ENCODE results near the gene PLA2G5. TPM values are rescaled to one million over a fixed set of nuclear protein-coding genes. Genes with fewer than 3 reads are reported as not detected.

PLA2G5 gene
- polyA plus RNA-seq, 1 donor: 0.04 TPM

DNA sequence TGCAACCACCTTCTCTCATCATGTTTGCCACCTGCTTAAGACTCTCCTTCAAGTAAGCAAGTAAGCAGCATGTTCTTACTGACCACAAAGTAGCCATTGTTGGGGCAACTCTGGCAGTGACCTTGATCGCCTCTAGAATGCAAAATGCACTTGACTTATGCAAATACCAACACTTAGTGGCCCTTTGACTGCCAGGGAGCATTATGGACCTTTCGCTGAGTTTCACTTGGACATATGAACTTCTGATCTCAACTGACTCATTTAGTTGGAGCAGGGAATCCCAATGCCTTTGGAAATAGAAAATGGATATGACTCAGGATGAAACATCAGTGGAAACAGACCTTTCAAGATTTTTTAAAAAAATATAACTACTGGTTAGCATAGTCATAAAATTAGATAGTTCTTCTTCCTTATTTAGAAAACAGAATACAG lies 6.1 kb upstream of the PLA2G5 start:
- no peak overlapping the region for H3K27ac ChIP-seq (ENCODE audit: low read length)
- no peaks in the 10 kb centered on the region for H3K9me3 ChIP-seq (ENCODE audit: control insufficient read depth, low read depth, low read length)
- no peaks in the 10 kb centered on the region for H3K27me3 ChIP-seq (ENCODE audit: control insufficient read depth, insufficient read depth, low read length)
- no peak for DNase-seq
- WGBS (ENCODE audit: insufficient coverage, low lambda C conversion rate): no CpG with 5 or more reads among the region's 2 CpGs
- H3K4me1 ChIP-seq (ENCODE audit: control insufficient read depth, insufficient read depth, low read length): no peaks in the 10 kb centered on the region
- H3K36me3 ChIP-seq (ENCODE audit: control insufficient read depth, insufficient read depth, low read length): no peaks in the 10 kb centered on the region
- H3K4me3 ChIP-seq (ENCODE audit: low read length): no peak overlapping the region

DNA sequence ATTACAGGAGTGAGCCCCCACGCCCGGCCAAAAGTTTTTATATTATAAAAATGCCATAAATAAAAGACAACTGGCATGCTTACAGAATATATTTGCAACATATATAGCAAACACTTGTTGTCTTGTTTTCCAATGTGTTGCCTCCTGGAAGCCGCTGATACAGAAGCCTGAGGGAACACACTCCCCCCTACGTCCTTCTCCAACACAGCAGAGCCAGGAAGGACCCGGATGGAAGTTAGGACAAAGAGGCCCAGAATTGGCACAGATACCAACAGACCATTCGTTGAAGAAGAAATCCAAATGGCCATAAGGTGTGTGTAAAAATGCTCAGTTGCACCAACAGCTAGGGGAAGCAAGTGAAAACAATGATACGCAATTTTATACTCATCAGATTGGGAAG lies 1.3 kb upstream of the PLA2G5 start:
- 86% methylated on average over 1 of the region's 7 CpGs for whole genome bisulfite sequencing (ENCODE audit: insufficient coverage, low lambda C conversion rate)
- Histone ChIP-seq H3K27ac (ENCODE audit: low read length) (no peak overlapping the region), H3K9me3 (ENCODE audit: control insufficient read depth, low read depth, low read length) (no peaks in the 10 kb centered on the region), H3K27me3 (ENCODE audit: control insufficient read depth, insufficient read depth, low read length) (no peaks in the 10 kb centered on the region), H3K36me3 (ENCODE audit: control insufficient read depth, insufficient read depth, low read length) (no peaks in the 10 kb centered on the region), H3K4me1 (ENCODE audit: control insufficient read depth, insufficient read depth, low read length) (no peaks in the 10 kb centered on the region), H3K4me3 (ENCODE audit: low read length) (no peak overlapping the region)
- no peak for DNase-seq

DNA sequence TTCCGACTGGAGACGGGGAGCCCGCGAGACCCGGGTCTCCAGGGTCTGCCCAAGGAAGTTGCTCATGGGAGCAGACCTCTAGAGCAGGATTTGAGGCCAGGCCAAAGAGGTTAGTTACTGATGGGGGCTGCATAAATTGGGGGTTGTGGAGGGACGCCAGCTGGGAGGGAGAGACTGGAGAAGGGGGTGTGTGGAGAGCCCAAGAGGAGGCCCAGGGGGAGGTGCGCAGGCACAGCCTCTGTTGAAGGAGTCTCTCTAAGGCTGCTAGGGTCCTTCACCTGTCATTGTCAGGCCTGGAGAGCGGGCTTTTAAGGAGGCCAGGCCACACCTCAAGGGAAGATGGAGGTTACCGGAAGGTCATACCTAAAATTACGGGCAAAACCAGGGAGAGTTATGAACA lies 363 bp downstream of the PLA2G5 start:
- H3K36me3 ChIP-seq (ENCODE audit: control insufficient read depth, insufficient read depth, low read length): no peaks in the 10 kb centered on the region
- no CpG with 5 or more reads among the region's 10 CpGs for WGBS (ENCODE audit: insufficient coverage, low lambda C conversion rate)
- H3K4me3 ChIP-seq (ENCODE audit: low read length): no peak overlapping the region
- DNase-seq: no peak
- H3K4me1 ChIP-seq (ENCODE audit: control insufficient read depth, insufficient read depth, low read length): no peaks in the 10 kb centered on the region
- H3K27ac ChIP-seq (ENCODE audit: low read length): no peak overlapping the region
- H3K9me3 ChIP-seq (ENCODE audit: control insufficient read depth, low read depth, low read length): no peaks in the 10 kb centered on the region
- no peaks in the 10 kb centered on the region for H3K27me3 ChIP-seq (ENCODE audit: control insufficient read depth, insufficient read depth, low read length)

DNA sequence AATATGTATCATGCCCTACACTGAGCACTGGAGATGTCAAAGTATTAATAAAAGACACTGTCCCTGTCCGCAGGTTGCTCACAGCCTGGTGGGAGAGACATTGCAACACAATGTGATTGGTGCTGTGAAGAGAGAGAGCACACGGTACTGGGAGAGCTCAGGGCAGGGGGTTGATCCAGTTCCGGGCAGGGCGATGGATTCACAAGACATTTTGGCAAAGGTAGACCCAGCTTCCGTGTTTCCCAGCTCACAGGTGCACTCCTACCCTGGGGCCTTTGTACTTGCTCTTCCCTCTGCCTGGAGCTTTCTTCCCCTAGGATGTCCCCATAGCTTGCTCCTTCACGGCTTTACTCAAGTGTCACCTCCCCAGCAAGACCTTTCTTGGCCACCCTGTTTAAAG lies 1.4 kb downstream of the PLA2G5 start:
- DNase-seq: no peak
- H3K27me3 ChIP-seq (ENCODE audit: control insufficient read depth, insufficient read depth, low read length): no peaks in the 10 kb centered on the region
- no peak overlapping the region for H3K4me3 ChIP-seq (ENCODE audit: low read length)
- no peak overlapping the region for H3K27ac ChIP-seq (ENCODE audit: low read length)
- WGBS (ENCODE audit: insufficient coverage, low lambda C conversion rate): no CpG with 5 or more reads among the region's 6 CpGs
- no peaks in the 10 kb centered on the region for H3K9me3 ChIP-seq (ENCODE audit: control insufficient read depth, low read depth, low read length)
- H3K36me3 ChIP-seq (ENCODE audit: control insufficient read depth, insufficient read depth, low read length): no peaks in the 10 kb centered on the region
- no peaks in the 10 kb centered on the region for H3K4me1 ChIP-seq (ENCODE audit: control insufficient read depth, insufficient read depth, low read length)

DNA sequence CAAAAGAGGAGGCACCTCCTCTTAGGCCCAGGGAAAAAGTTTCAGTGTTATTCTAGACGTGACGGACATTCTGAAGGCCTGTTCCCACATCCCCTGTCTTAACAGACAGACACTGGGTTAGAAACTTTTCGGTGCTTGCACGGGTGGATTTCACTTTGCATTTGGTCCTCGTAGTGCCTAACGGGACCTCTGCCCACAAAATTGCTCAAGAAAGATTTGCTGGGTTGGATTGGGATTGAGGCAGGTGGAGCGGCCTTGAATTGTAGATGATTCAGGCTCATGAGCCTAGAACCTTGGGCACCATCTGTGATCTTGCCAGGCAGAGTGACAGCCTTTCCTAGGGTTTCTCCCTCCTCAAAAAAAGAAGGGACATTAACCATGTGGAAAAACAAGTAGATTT lies 2.8 kb downstream of the PLA2G5 start:
- no peaks in the 10 kb centered on the region for H3K9me3 ChIP-seq (ENCODE audit: control insufficient read depth, low read depth, low read length)
- no peaks in the 10 kb centered on the region for H3K4me1 ChIP-seq (ENCODE audit: control insufficient read depth, insufficient read depth, low read length)
- no peak overlapping the region for H3K4me3 ChIP-seq (ENCODE audit: low read length)
- no peak for DNase-seq
- H3K27me3 ChIP-seq (ENCODE audit: control insufficient read depth, insufficient read depth, low read length): no peaks in the 10 kb centered on the region
- WGBS (ENCODE audit: insufficient coverage, low lambda C conversion rate): no CpG with 5 or more reads among the region's 7 CpGs
- H3K36me3 ChIP-seq (ENCODE audit: control insufficient read depth, insufficient read depth, low read length): no peaks in the 10 kb centered on the region
- no peak overlapping the region for H3K27ac ChIP-seq (ENCODE audit: low read length)

DNA sequence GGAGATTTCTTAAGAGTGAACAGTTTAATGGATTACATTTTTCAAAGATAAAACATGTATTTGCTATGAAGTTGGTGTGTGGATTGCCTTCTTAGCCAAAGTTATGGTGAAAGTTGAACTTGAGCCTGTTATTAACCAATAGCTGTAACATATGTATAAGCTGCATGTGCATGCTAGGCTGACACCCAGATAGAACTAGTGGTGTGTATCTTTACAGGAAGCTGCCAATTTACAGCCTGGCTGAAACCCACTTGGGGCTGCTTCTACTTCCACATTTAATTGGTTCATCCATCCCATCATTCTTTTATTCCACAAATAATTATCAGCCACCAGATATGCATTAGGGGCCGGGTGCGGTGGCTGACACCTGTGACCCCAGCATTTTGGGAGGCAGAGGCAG lies 3.3 kb downstream of the PLA2G5 start:
- no peak for DNase-seq
- no peaks in the 10 kb centered on the region for H3K36me3 ChIP-seq (ENCODE audit: control insufficient read depth, insufficient read depth, low read length)
- H3K27ac ChIP-seq (ENCODE audit: low read length): no peak overlapping the region
- no peak overlapping the region for H3K4me3 ChIP-seq (ENCODE audit: low read length)
- no peaks in the 10 kb centered on the region for H3K4me1 ChIP-seq (ENCODE audit: control insufficient read depth, insufficient read depth, low read length)
- whole genome bisulfite sequencing (ENCODE audit: insufficient coverage, low lambda C conversion rate): no CpG with 5 or more reads among the region's 2 CpGs
- H3K27me3 ChIP-seq (ENCODE audit: control insufficient read depth, insufficient read depth, low read length): peaks cover 2% of the 10 kb centered on the region
- H3K9me3 ChIP-seq (ENCODE audit: control insufficient read depth, low read depth, low read length): no peaks in the 10 kb centered on the region

DNA sequence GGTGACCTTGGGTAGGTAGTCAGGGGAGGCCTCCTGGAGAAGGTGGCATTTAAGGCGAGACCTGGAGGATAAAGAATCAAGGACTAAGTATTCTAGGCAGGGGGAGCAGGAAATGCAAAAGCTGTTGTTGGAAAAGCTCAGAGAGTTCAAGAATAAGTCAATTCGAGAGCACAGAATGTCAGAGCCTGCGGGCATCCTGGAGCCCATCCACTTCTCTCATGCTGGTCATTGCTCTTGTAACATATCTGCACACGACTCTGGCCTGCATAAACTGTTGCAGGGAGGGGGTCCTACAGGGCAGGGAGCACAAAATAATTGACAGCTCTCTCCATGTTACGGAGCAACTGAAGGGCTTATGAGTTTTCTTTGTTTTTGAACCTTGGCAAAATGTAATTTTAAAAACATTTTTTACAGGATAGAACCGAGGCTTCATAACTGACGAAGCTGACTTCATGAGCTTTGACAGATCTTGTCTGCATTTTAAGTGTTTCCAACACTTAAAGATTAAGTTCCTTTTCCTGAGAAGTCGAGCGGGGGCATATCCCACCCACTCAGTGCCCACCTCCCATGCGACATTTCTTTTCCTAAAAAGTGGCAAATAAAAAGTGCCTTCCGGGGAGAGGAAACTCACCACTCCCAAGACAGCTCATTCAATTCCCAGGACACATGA lies 4.2 kb downstream of the PLA2G5 start:
- no peak overlapping the region for H3K27ac ChIP-seq (ENCODE audit: low read length)
- no peaks in the 10 kb centered on the region for H3K9me3 ChIP-seq (ENCODE audit: control insufficient read depth, low read depth, low read length)
- H3K27me3 ChIP-seq (ENCODE audit: control insufficient read depth, insufficient read depth, low read length): peaks cover 2% of the 10 kb centered on the region
- no peak overlapping the region for H3K4me3 ChIP-seq (ENCODE audit: low read length)
- WGBS (ENCODE audit: insufficient coverage, low lambda C conversion rate): 90% methylated on average over 2 of the region's 11 CpGs
- no peak for DNase-seq
- H3K4me1 ChIP-seq (ENCODE audit: control insufficient read depth, insufficient read depth, low read length): no peaks in the 10 kb centered on the region
- H3K36me3 ChIP-seq (ENCODE audit: control insufficient read depth, insufficient read depth, low read length): no peaks in the 10 kb centered on the region

DNA sequence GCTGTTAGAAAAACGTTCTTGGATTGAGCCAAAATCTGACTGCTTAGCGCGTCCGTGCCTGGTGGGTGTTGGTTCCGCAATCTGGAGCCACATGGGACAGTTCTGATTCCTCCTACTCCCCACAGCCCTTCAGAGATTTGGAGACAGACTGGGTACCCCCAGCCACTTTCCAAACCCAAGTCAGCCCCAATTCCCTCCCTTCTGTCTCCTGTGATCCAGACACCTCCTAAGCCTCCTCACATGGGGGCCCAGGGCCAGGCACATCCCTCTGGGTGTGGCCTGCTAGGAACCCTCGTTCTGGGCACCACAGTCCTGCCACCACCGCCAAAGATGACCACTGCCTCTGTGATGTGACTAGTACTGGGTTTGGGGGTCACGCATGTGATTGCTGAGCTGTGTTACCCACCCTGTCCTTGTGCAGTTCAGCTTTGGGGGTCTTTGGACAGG lies 4.8 kb downstream of the PLA2G5 start:
- no peaks in the 10 kb centered on the region for H3K36me3 ChIP-seq (ENCODE audit: control insufficient read depth, insufficient read depth, low read length)

DNA sequence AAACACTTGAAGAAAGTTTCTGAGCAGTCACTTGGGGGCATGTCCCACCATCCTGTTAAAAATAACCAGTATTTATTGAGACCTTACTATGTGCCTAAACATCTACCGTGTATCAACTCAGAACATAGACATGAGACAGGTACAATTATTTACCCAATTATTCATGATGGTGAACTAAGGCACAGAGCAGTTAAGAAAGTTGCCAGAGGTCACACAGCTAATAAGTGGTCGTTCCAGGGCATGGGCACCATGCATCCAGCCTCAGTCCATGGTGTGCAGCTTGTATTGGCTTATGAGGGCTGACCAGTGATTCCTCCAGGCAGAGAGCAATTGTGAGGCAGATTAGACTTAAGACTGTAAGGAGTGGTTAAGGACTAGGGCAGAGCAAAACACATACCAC lies 5.4 kb downstream of the PLA2G5 start:
- H3K9me3 ChIP-seq (ENCODE audit: control insufficient read depth, low read depth, low read length): no peaks in the 10 kb centered on the region
- no peak overlapping the region for H3K27ac ChIP-seq (ENCODE audit: low read length)
- no peaks in the 10 kb centered on the region for H3K36me3 ChIP-seq (ENCODE audit: control insufficient read depth, insufficient read depth, low read length)
- H3K4me1 ChIP-seq (ENCODE audit: control insufficient read depth, insufficient read depth, low read length): no peaks in the 10 kb centered on the region
- H3K4me3 ChIP-seq (ENCODE audit: low read length): no peak overlapping the region
- no peak for DNase-seq
- WGBS (ENCODE audit: insufficient coverage, low lambda C conversion rate): no CpG with 5 or more reads among the region's 2 CpGs
- peaks cover 2% of the 10 kb centered on the region for H3K27me3 ChIP-seq (ENCODE audit: control insufficient read depth, insufficient read depth, low read length)

More for the DNA sequence above, 4.8 kb downstream of the PLA2G5 start:
- Histone ChIP-seq H3K27me3 (ENCODE audit: control insufficient read depth, insufficient read depth, low read length) (peaks cover 2% of the 10 kb centered on the region), H3K9me3 (ENCODE audit: control insufficient read depth, low read depth, low read length) (no peaks in the 10 kb centered on the region), H3K4me1 (ENCODE audit: control insufficient read depth, insufficient read depth, low read length) (no peaks in the 10 kb centered on the region), H3K4me3 (ENCODE audit: low read length) (no peak overlapping the region), H3K27ac (ENCODE audit: low read length) (no peak overlapping the region)
- no CpG with 5 or more reads among the region's 8 CpGs for WGBS (ENCODE audit: insufficient coverage, low lambda C conversion rate)
- no peak for DNase-seq

DNA sequence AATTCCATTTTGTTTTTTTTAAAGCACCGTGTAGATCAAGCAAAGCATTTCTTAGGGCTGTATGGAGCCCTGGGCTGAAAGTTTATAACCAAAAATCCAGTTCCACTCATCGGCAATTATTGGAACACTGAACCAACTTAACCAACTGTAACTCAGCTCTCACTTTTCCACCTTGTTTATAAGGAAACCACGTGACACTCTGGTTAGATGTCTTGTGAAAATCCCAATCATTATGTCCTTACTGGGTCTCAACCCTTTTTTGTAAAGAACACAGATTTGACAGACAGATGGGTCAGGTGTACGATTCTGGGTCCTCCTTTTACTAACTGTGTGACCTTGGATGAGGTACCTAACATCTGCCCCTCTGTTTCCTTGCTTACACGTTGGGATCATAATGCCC lies 6.2 kb downstream of the PLA2G5 start:
- Histone ChIP-seq H3K4me1 (ENCODE audit: control insufficient read depth, insufficient read depth, low read length) (no peaks in the 10 kb centered on the region), H3K27ac (ENCODE audit: low read length) (no peak overlapping the region), H3K36me3 (ENCODE audit: control insufficient read depth, insufficient read depth, low read length) (no peaks in the 10 kb centered on the region), H3K27me3 (ENCODE audit: control insufficient read depth, insufficient read depth, low read length) (peaks cover 2% of the 10 kb centered on the region), H3K9me3 (ENCODE audit: control insufficient read depth, low read depth, low read length) (no peaks in the 10 kb centered on the region), H3K4me3 (ENCODE audit: low read length) (no peak overlapping the region)
- no CpG with 5 or more reads among the region's 5 CpGs for WGBS (ENCODE audit: insufficient coverage, low lambda C conversion rate)
- no peak for DNase-seq
